WTC11 (cell line): ENCODE measurements around the gene GALNT9. TPM values are rescaled to one million over a fixed set of nuclear protein-coding genes. Genes with fewer than 3 reads are reported as not detected.

ENCODE experiments used
- ATAC-seq: fragments of 200-7000 bp; cut with Tn5 transposase; 2 replicates; pipeline ENCODE4 v1.10.0; 2021; ENCODE audit warnings: mild to moderate bottlenecking, moderate library complexity
- CTCF ChIA-PET: fragments of 300-600 bp; sonication (Branson Sonifier 250); formaldehyde crosslinking; loops from one replicate; lab custom pipeline; 2021; ENCODE audit warnings: antibody characterized with exemption; lab: Charles Lee
- POLR2A ChIA-PET: fragments of 350-600 bp; sonication (Branson Sonifier 250); formaldehyde crosslinking; loops from one replicate; lab custom pipeline; 2021; ENCODE audit warnings: antibody characterized with exemption; lab: Charles Lee
- DNase-seq: peaks from one replicate; pipeline ENCODE4 v3.0.0; 2021; ENCODE audit warnings: low spot score
- H3K27ac Mint-ChIP-seq: 2 replicates; pipeline ENCODE4 v1.8.0; 2021; ENCODE audit warnings: mixed read lengths
- H3K27me3 Mint-ChIP-seq: 2 replicates; pipeline ENCODE4 v1.8.0; 2021; ENCODE audit warnings: low read depth, mild to moderate bottlenecking, moderate library complexity, mixed read lengths
- H3K36me3 Mint-ChIP-seq: 2 replicates; pipeline ENCODE4 v1.8.0; 2021; ENCODE audit warnings: mixed read lengths
- H3K4me1 Mint-ChIP-seq: 2 replicates; pipeline ENCODE4 v1.8.0; 2022; ENCODE audit warnings: mixed read lengths
- H3K4me3 Mint-ChIP-seq: 2 replicates; pipeline ENCODE4 v1.8.0; 2021; ENCODE audit warnings: mild to moderate bottlenecking, moderate library complexity, mixed read lengths
- H3K9me3 Mint-ChIP-seq: 2 replicates; pipeline ENCODE4 v1.8.0; 2021; ENCODE audit warnings: mixed read lengths
- ATF3 ChIP-seq: sonication (generic); formaldehyde crosslinking; conservative IDR thresholded peaks from 2 replicates; pipeline ENCODE4 v1.8.1; 2022; ENCODE audit warnings: mild to moderate bottlenecking, missing genetic modification reagents
- E2F4 ChIP-seq: sonication (generic); formaldehyde crosslinking; IDR thresholded peaks from 2 replicates; pipeline ENCODE4 v1.8.1; 2022; ENCODE audit warnings: low read depth, mild to moderate bottlenecking, moderate library complexity, missing genetic modification reagents, borderline replicate concordance
- ELF4 ChIP-seq: sonication (generic); formaldehyde crosslinking; IDR thresholded peaks from 2 replicates; pipeline ENCODE4 v1.8.1; 2022; ENCODE audit warnings: low read depth, mild to moderate bottlenecking, moderate library complexity, missing genetic modification reagents
- FOXP1 ChIP-seq: sonication (generic); formaldehyde crosslinking; IDR thresholded peaks from 2 replicates; pipeline ENCODE4 v1.8.0; 2022; ENCODE audit warnings: missing genetic modification reagents, mild to moderate bottlenecking, moderate library complexity, borderline replicate concordance
- GRHL2 ChIP-seq: fragments of 250-450 bp; sonication (Bioruptor Pico); IDR thresholded peaks from 2 replicates; pipeline ENCODE4 v1.8.0; 2022; ENCODE audit warnings: mild to moderate bottlenecking, moderate library complexity; ENCODE audit not compliant: insufficient replicate concordance, severe bottlenecking
- IRF1 ChIP-seq: sonication (generic); formaldehyde crosslinking; IDR thresholded peaks from 2 replicates; pipeline ENCODE4 v1.8.0; 2023; ENCODE audit warnings: missing genetic modification reagents
- IRF2 ChIP-seq: sonication (generic); formaldehyde crosslinking; IDR thresholded peaks from 2 replicates; pipeline ENCODE4 v1.8.0; 2022; ENCODE audit warnings: low read depth, missing genetic modification reagents, borderline replicate concordance
- NFYB ChIP-seq: sonication (generic); formaldehyde crosslinking; conservative IDR thresholded peaks from 2 replicates; pipeline ENCODE4 v1.8.0; 2022; ENCODE audit warnings: low read depth, missing genetic modification reagents
- PREB ChIP-seq: sonication (generic); formaldehyde crosslinking; IDR thresholded peaks from 2 replicates; pipeline ENCODE4 v1.8.1; 2022; ENCODE audit warnings: mild to moderate bottlenecking, missing genetic modification reagents, moderate library complexity, borderline replicate concordance
- USF1 ChIP-seq: sonication (generic); formaldehyde crosslinking; IDR thresholded peaks from 2 replicates; pipeline ENCODE4 v1.8.0; 2022; ENCODE audit warnings: mild to moderate bottlenecking, missing genetic modification reagents
- ZBTB43 ChIP-seq: sonication (generic); formaldehyde crosslinking; IDR thresholded peaks from 2 replicates; pipeline ENCODE4 v1.8.1; 2023; ENCODE audit warnings: mild to moderate bottlenecking, missing genetic modification reagents
- ZMAT4 ChIP-seq: fragments of 250-450 bp; sonication (Bioruptor Pico); IDR thresholded peaks from 2 replicates; pipeline ENCODE4 v1.9.0; 2021; ENCODE audit warnings: mild to moderate bottlenecking
- total RNA-seq: library from RNA; stranded (reverse); gene quantifications from 3 replicates; pipeline ENCODE4 v1.2.3, GENCODE V29; 2021

The GALNT9 gene
- total RNA-seq, 1 experiment from 2014 or later = 0.90 TPM

GRCh38 chr12:132181570-132182200 is 147.7 kb downstream of the GALNT9 start:
- no peak overlapping the region; the same call in 1 of the 2 replicates for H3K27ac Mint-ChIP-seq
- no peak overlapping the region for H3K4me3 Mint-ChIP-seq
- H3K27me3 Mint-ChIP-seq = peaks cover 75% of the 10 kb centered on the region
- ATAC-seq = no peak
- peaks cover 16% of the 10 kb centered on the region for H3K9me3 Mint-ChIP-seq
- CTCF ChIA-PET = no interaction called here
- peaks cover 12% of the 10 kb centered on the region for H3K4me1 Mint-ChIP-seq
- POLR2A ChIA-PET = no interaction called here
- no peak for DNase-seq
- TF ChIP-seq GRHL2 (CRISPR knock-in tag) = no peak
- TF ChIP-seq IRF1 (CRISPR knock-in tag) = no peak
- no peak for TF ChIP-seq NFYB
- TF ChIP-seq USF1 (CRISPR knock-in tag) = no peak
- no peak for TF ChIP-seq PREB (CRISPR knock-in tag)
- TF ChIP-seq FOXP1 (CRISPR knock-in tag) = no peak
- no peak for TF ChIP-seq ZMAT4 (CRISPR knock-in tag)
- TF ChIP-seq ATF3 (CRISPR knock-in tag) = no peak
- no peak for TF ChIP-seq E2F4 (CRISPR knock-in tag)
- no peak for TF ChIP-seq ELF4 (CRISPR knock-in tag)
- no peaks in the 10 kb centered on the region for H3K36me3 Mint-ChIP-seq

- Mint-ChIP-seq H3K4me3 (no peak overlapping the region), H3K27ac (no peak overlapping the region), H3K36me3 (no peaks in the 10 kb centered on the region), H3K27me3 (peaks cover 74% of the 10 kb centered on the region), H3K9me3 (peaks cover 16% of the 10 kb centered on the region), H3K4me1 (peaks cover 10% of the 10 kb centered on the region)
- no peak for DNase-seq
- no peak for ATAC-seq
- ChIA-PET POLR2A (no interaction called here), CTCF (interaction anchor here (0.8 to 2.5 kb wide), 4 partner anchors 10 to 38 kb away, joined by 3 to 11 read pairs (median 6); no protein-coding TSS in a partner anchor)
- TF ChIP-seq ZBTB43 (CRISPR knock-in tag) = peak; percentile 18; the same call in 1 of the 2 replicates
- no peak for TF ChIP-seq IRF2 (CRISPR knock-in tag)
These were observed 148.5 kb downstream of the GALNT9 start for GRCh38 chr12:132180648-132181546.
